Central memory CD8-positive, alpha-beta T cell (primary cell): ENCODE measurements around the gene MATN1.

Source experiments
- ATAC-seq: fragments of 150-1000 bp; cut with Tn5 transposase; replicated peaks from 2 replicates; pipeline ENCODE4 v1.10.0; 2022; ENCODE audit warnings: mild to moderate bottlenecking, moderate FRiP score, moderate number of reproducible peaks; ENCODE audit not compliant: poor library complexity, severe bottlenecking; ENCODE audit errors: extremely low read depth
- DNase-seq, 2 donors: peaks; one replicate each; pipeline ENCODE4 v3.0.0; 2021; ENCODE audit warnings: low spot score in 2 of 2
- H3K27ac Mint-ChIP-seq: one replicate; pipeline ENCODE4 v1.8.0; 2022; ENCODE audit warnings: low read depth, mild to moderate bottlenecking, moderate library complexity, mixed read lengths
- H3K27me3 Mint-ChIP-seq: one replicate; pipeline ENCODE4 v1.8.0; 2022; ENCODE audit warnings: mixed read lengths
- H3K36me3 Mint-ChIP-seq: one replicate; pipeline ENCODE4 v1.8.0; 2022; ENCODE audit warnings: mild to moderate bottlenecking, moderate library complexity, mixed read lengths; ENCODE audit not compliant: insufficient read depth
- H3K4me1 Mint-ChIP-seq: one replicate; pipeline ENCODE4 v1.8.0; 2022; ENCODE audit warnings: mixed read lengths
- H3K4me3 Mint-ChIP-seq: one replicate; pipeline ENCODE4 v1.8.0; 2022; ENCODE audit warnings: mild to moderate bottlenecking, moderate library complexity, mixed read lengths
- H3K9me3 Mint-ChIP-seq: one replicate; pipeline ENCODE4 v1.8.0; 2022; ENCODE audit warnings: mixed read lengths

Gene MATN1

DNA sequence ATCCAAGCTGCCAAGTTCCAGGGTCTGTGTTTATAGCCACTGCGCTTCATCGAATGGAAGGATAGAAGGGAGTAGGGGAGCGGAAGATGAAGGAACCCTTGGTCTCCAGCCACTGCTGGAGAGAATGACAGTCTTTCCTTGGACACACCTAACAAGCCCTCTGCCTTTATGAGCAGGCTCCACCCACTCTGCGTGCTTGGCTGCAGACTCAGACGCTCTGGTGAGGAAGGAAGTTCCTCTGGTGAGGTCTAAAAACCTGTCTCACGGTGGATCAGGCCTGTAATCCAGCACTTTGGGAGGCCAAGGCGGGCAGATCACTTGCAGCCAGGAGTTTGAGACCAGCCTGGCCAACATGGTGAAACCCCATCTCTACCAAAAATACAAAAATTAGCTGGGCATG lies 55.4 kb downstream of the MATN1 start:
- Mint-ChIP-seq H3K4me3 (no peak overlapping the region), H3K27ac (no peak overlapping the region), H3K4me1 (no peaks in the 10 kb centered on the region), H3K9me3 (no peaks in the 10 kb centered on the region), H3K36me3 (no peaks in the 10 kb centered on the region), H3K27me3 (peaks cover 33% of the 10 kb centered on the region)
- no peak for ATAC-seq
- no peak for DNase-seq

DNA sequence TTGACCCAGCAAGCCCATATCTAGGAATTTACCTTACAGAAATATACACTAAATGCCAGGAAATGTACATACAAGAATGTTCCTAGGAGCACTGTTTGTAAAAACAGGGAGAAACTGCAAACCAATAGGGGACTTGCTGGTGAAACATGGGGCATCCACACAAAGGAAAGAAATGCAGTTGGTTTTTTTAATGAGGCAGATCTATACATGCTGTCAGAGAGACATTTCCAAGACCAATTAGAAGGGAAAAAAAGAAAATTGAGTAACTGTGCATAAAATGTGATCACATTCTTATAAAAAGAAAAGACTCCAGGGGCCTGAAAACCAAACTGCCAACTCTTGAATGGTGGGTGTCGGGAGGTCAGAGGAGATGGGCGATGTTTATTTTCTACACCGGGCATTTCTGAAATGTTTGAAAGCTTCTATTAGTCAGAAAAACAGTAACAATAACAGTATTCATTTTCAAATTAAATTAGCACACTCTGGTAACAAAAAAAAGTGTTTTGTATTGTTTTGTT lies 56.6 kb downstream of the MATN1 start:
- H3K36me3 Mint-ChIP-seq = no peaks in the 10 kb centered on the region
- no peaks in the 10 kb centered on the region for H3K4me1 Mint-ChIP-seq
- no peak for DNase-seq
- H3K27me3 Mint-ChIP-seq = peaks cover 22% of the 10 kb centered on the region
- H3K27ac Mint-ChIP-seq = no peak overlapping the region
- H3K4me3 Mint-ChIP-seq = no peak overlapping the region
- H3K9me3 Mint-ChIP-seq = no peaks in the 10 kb centered on the region
- no peak for ATAC-seq

DNA sequence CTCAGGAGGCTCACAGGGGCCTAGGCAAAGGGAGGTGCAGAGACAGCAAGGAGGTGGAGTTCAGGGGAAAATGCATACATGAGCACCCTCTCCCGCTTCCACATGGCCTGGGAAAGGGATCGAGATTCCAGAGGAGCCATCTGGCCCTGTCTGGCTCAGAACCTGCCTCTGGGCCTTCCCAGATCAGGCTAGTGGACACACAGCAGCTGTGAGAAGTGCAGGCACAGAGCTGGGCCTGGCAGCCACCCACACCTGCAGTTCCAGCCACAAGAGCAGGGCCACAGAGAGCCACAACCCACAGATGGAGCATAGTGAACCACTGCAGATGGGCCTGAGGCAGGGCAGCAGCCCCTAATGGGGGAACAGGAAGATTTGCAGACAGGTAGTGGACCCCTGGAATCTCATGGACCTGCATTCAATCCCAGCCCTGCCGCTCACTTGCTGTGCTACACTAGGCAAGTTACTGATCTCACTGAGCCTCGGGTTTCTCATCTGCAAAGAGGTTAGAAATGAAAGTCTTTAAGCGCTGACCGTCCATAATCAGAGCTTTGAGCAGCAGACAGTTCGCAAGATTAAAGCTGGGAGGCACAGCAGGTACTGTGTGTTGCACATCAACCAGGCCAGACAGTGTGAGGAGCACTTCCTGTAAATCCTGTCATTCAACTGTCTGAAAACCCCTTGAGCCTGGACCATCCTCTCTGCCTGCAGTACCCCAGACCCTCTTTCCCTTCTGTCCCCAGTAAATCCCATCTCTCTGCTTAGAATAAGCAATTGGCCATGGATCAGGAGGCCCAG lies 58.0 kb downstream of the MATN1 start:
- DNase-seq = no peak
- H3K9me3 Mint-ChIP-seq = no peaks in the 10 kb centered on the region
- H3K4me1 Mint-ChIP-seq = no peaks in the 10 kb centered on the region
- no peaks in the 10 kb centered on the region for H3K36me3 Mint-ChIP-seq
- H3K27me3 Mint-ChIP-seq = peaks cover 17% of the 10 kb centered on the region
- H3K4me3 Mint-ChIP-seq = no peak overlapping the region
- H3K27ac Mint-ChIP-seq = no peak overlapping the region
- ATAC-seq = no peak

DNA sequence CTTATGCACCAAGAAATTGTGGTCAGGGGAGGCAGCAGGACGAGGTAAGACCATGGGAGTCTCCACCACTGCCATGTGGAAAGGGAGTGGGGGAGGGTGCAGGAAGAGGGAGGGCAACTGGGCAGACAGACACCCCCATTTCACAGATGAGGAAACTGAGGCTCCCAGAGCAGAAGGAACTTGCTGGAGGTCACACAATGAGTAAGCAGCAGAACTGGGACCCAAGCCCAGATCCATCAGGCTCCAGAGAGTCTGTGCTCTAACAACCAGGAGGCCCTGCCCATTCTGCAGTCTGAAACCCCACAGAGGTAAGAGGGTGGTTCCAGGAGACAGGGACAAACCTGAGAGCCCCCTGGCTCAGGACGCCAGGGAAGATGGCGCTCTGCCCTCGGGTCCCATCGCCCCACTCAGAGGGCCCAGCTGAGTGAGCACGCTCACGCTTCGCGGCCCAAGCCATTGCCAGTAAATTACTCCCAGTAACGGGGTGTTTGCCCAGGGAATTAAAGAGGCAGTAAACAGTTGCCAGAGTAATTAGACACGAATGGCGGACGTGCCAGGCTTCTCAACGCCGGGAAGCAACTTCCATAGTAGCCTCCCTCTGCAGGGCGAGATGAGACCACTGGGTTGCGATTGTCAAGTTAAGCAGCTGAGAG lies 59.2 kb downstream of the MATN1 start:
- H3K4me1 Mint-ChIP-seq = no peaks in the 10 kb centered on the region
- ATAC-seq (no peak), DNase-seq (no peak)
- no peaks in the 10 kb centered on the region for H3K9me3 Mint-ChIP-seq
- peaks cover 14% of the 10 kb centered on the region for H3K27me3 Mint-ChIP-seq
- no peaks in the 10 kb centered on the region for H3K36me3 Mint-ChIP-seq
- no peak overlapping the region for H3K27ac Mint-ChIP-seq
- no peak overlapping the region for H3K4me3 Mint-ChIP-seq

DNA sequence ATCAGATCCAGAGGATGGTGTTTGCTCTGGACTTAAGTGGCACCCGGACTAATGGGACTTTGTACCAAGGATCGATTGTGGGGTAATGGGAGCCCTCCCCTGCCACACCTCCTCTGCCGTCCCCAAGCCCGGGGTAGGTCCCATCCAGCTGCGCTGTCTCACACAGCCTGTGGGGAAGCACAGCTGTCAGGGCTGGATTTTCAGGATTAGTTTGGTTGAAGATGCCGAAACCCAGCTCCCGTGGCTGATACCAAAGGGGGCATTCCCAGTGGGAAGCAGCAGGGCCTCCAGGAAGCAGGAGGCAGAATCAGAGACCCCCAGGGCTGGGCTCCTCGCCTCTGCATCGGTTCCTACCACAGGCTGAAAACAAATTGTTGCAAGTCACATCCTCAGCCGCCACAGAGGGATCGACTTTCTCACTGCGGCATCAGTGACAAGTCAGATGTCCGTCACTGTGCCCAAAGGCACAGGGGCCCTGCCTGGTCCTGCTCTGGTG lies 59.7 kb downstream of the MATN1 start:
- no peak overlapping the region for H3K4me3 Mint-ChIP-seq
- peaks cover 15% of the 10 kb centered on the region for H3K27me3 Mint-ChIP-seq

DNA sequence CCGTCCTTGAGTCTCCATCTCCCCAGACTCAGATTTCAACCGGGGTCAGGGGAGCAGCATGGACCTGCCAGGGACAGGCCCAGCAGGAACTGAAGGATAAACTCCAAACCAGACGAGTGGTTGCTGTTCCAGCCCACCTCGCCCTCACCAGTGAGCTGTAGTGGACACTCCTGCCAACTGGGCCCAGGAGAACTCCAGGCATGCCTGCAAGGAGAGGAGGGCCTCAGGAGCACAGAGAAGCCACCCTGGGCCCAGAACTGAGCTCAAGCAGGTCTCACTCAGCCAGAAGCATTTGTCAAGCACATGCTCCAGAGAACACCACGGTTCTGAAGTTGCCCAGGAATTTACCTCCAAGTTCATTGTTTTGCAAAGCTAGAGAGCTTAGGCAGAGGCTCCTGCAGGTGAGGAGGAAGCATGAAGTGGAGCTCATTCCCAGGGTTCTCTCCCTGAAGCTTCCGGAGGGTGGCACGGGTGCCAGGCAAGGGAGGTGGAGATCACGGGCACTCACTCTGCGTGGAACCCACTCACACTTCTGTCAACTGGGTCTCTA lies 61.0 kb downstream of the MATN1 start:
- Mint-ChIP-seq H3K9me3 (no peaks in the 10 kb centered on the region), H3K27me3 (peaks cover 25% of the 10 kb centered on the region), H3K27ac (no peak overlapping the region), H3K4me1 (no peaks in the 10 kb centered on the region), H3K36me3 (no peaks in the 10 kb centered on the region), H3K4me3 (no peak overlapping the region)
- DNase-seq (no peak), ATAC-seq (no peak)

More for the DNA sequence above, 59.7 kb downstream of the MATN1 start:
- ATAC-seq (no peak), DNase-seq (no peak)
- Mint-ChIP-seq H3K9me3 (no peaks in the 10 kb centered on the region), H3K4me1 (no peaks in the 10 kb centered on the region), H3K36me3 (no peaks in the 10 kb centered on the region), H3K27ac (no peak overlapping the region)

DNA sequence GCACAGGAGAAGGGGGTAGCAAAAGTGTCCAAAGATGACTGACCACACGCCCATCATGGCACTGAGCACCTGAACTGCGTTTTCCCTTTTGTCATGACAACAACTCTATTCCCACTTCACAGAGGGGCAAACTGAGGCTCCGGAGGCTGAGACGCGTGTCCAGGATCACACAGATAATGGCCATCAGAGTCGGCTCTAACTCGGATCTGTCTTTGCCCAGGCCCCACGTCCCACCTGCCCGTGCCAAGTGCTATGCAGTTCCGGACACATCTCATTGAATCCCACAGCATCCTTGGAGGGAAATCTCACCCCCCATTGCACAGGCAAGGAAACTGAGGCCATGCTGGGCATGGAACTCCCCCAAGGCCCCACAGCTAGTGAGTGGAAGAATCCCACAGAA lies 62.1 kb downstream of the MATN1 start:
- H3K36me3 Mint-ChIP-seq = no peaks in the 10 kb centered on the region
- H3K27me3 Mint-ChIP-seq = peaks cover 25% of the 10 kb centered on the region
- H3K4me3 Mint-ChIP-seq = no peak overlapping the region
- no peaks in the 10 kb centered on the region for H3K9me3 Mint-ChIP-seq
- DNase-seq (no peak), ATAC-seq (no peak)
- H3K4me1 Mint-ChIP-seq = no peaks in the 10 kb centered on the region
- no peak overlapping the region for H3K27ac Mint-ChIP-seq
